DND-41 (cell line): ENCODE measurements around the gene FLRT3.

Source experiments
- ATAC-seq: fragments of 200-7000 bp; cut with Tn5 transposase; 3 replicates; pipeline ENCODE4 v1.9.1; 2021; ENCODE audit warnings: low read depth; ENCODE audit not compliant: insufficient read depth
- DNase-seq: peaks from one replicate; pipeline ENCODE4 v3.0.0-alpha.2; 2020
- H2AFZ ChIP-seq: 2 replicates; pipeline ENCODE4 v1.6.0; 2012; ENCODE audit warnings: low read depth, low read length
- H3K27ac ChIP-seq: 2 replicates; pipeline ENCODE4 v1.5.1; 2012; ENCODE audit warnings: low read length, inconsistent platforms
- H3K27me3 ChIP-seq: fragments of 200-600 bp; sonication (generic); 2 replicates; pipeline ENCODE4 v1.6.0; 2012; ENCODE audit warnings: low read length, mild to moderate bottlenecking, inconsistent platforms; ENCODE audit not compliant: insufficient read depth, poor library complexity
- H3K36me3 ChIP-seq: 2 replicates; pipeline ENCODE4 v1.5.1; 2012; ENCODE audit warnings: low read length, inconsistent platforms; ENCODE audit not compliant: insufficient read depth
- H3K4me1 ChIP-seq: 2 replicates; pipeline ENCODE4 v1.5.1; 2012; ENCODE audit warnings: mild to moderate bottlenecking, low read length; ENCODE audit not compliant: insufficient read depth
- H3K4me2 ChIP-seq: 2 replicates; pipeline ENCODE4 v1.6.0; 2012; ENCODE audit warnings: mild to moderate bottlenecking, moderate library complexity, low read length, inconsistent platforms; ENCODE audit not compliant: insufficient read depth
- H3K4me3 ChIP-seq, 2 experiments: fragments of 200-600 bp in 1 of 2; shearing (Covaris generic) in 1 of 2; 2 replicates each; pipeline ENCODE4 v1.5.1; 2012 to 2016; ENCODE audit warnings: inconsistent platforms in 2 of 2, low read length in 2 of 2, mild to moderate bottlenecking in 2 of 2, low read depth in 1 of 2, moderate library complexity in 1 of 2
- H3K79me2 ChIP-seq: 2 replicates; pipeline ENCODE4 v1.6.0; 2012; ENCODE audit warnings: low read length, inconsistent platforms; ENCODE audit not compliant: insufficient read depth
- H3K9ac ChIP-seq: 2 replicates; pipeline ENCODE4 v1.6.0; 2012; ENCODE audit warnings: low read depth, mild to moderate bottlenecking, inconsistent platforms, low read length, moderate library complexity
- H3K9me3 ChIP-seq: 2 replicates; pipeline ENCODE4 v1.5.1; 2012; ENCODE audit warnings: low read length, moderate library complexity, mild to moderate bottlenecking, inconsistent platforms; ENCODE audit not compliant: insufficient read depth, severe bottlenecking
- H4K20me1 ChIP-seq: 2 replicates; pipeline ENCODE4 v1.6.0; 2012; ENCODE audit warnings: low read length; ENCODE audit not compliant: insufficient read depth
- EZH2 ChIP-seq: IDR thresholded peaks from 3 replicates; pipeline ENCODE4 v1.6.1; 2012; ENCODE audit warnings: borderline replicate concordance, low read depth, mild to moderate bottlenecking, moderate library complexity, low read length, inconsistent platforms; ENCODE audit not compliant: severe bottlenecking
- TF ChIP-seq, protein P1 (sequence below): IDR thresholded peaks from 2 replicates; pipeline ENCODE4 v1.5.1; 2012; ENCODE audit warnings: borderline replicate concordance, low read length, moderate library complexity, mild to moderate bottlenecking; ENCODE audit not compliant: poor library complexity, severe bottlenecking; ENCODE audit errors: extremely low read depth

The FLRT3 gene

DNA sequence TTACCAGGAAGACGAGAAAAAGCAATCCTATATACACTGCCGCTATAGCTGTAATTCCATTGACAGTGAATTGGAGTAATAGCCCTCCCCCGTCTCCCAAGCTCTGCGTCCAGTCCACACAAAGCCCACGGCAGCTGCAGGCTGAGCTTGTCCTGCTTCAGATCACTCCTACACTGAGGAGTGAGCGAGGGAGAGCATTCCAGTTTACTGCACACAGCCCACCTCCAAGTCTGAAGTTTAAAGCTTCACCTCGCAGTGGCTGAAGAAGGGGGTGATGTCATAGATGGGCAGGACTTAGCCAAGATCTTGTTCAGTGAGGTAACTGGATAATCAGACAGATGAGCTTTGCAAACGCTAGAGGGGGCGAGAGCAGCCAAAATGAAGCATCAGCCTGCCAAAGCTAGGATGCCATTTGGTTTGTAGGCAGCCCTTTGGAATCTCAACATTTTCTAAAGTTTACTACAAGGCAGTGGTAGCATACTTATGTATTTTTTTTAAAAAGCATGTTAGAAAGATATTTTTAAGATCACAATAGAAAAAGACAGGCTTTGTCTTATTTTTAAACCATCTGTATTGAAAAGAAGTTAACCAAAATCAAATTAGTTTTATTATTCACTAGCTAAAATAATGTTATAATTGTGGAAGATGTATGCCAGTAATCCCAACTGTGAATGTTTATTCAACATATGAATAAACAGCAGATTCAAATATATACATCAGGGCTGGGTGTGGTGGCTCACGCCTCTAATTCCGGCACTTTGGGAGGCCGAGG is at the start of gene FLRT3:
Gene FLRT3, minus strand, starts transcription at position 213 of the 772 bp plus-strand sequence. CDS start 10,106 bp downstream, outside the sequence.
- H3K79me2 ChIP-seq = no peaks in the 10 kb centered on the region
- no peak within 1 kb of the TSS for H3K9ac ChIP-seq
- H3K27ac ChIP-seq = no peak within 1 kb of the TSS
- H3K4me1 ChIP-seq = peaks cover 2% of the 10 kb centered on the region; the same call in 1 of the 2 replicates
- no peak within 1 kb of the TSS for H3K4me3 ChIP-seq
- no peaks in the 10 kb centered on the region for H3K9me3 ChIP-seq
- DNase-seq = peak; percentile 64
- peaks cover 30% of the 10 kb centered on the region for H3K27me3 ChIP-seq
- peak within 1 kb of the TSS; percentile 46 for H3K4me2 ChIP-seq
- no peaks in the 10 kb centered on the region for H3K36me3 ChIP-seq
- ATAC-seq = peak; percentile 96
- TF ChIP-seq EZH2 = no peak
- TF ChIP-seq, protein P1, sequence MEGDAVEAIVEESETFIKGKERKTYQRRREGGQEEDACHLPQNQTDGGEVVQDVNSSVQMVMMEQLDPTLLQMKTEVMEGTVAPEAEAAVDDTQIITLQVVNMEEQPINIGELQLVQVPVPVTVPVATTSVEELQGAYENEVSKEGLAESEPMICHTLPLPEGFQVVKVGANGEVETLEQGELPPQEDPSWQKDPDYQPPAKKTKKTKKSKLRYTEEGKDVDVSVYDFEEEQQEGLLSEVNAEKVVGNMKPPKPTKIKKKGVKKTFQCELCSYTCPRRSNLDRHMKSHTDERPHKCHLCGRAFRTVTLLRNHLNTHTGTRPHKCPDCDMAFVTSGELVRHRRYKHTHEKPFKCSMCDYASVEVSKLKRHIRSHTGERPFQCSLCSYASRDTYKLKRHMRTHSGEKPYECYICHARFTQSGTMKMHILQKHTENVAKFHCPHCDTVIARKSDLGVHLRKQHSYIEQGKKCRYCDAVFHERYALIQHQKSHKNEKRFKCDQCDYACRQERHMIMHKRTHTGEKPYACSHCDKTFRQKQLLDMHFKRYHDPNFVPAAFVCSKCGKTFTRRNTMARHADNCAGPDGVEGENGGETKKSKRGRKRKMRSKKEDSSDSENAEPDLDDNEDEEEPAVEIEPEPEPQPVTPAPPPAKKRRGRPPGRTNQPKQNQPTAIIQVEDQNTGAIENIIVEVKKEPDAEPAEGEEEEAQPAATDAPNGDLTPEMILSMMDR = peak; percentile 90
- H4K20me1 ChIP-seq = no peaks in the 10 kb centered on the region
- no peak within 1 kb of the TSS for H2AFZ ChIP-seq

DNA sequence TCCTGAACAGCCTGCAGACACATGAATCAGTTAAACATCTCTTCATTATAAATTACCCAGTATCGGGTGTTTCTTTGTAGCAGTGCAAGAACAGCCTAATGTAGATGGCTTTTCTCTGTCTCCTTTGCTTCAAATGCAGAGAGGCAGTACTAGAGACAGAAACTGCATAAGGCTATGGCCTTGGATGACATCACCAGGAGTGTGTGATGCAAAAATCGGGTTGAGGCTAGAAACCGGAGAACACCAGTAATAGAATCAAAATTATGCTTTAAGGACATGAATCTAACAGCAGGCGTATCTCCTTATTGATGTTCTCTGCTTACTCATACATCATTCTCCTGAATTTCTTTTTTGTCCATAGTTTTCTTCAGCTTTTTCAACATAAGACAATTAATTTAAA is 49.3 kb upstream of the FLRT3 start:
- ATAC-seq = no peak
- Histone ChIP-seq H3K9ac (no peak overlapping the region), H3K79me2 (no peaks in the 10 kb centered on the region), H2AFZ (no peak overlapping the region), H3K4me2 (no peak overlapping the region), H4K20me1 (no peaks in the 10 kb centered on the region), H3K36me3 (no peaks in the 10 kb centered on the region), H3K9me3 (peaks cover 4% of the 10 kb centered on the region), H3K4me3 (no peak overlapping the region), H3K27me3 (peaks cover 7% of the 10 kb centered on the region), H3K4me1 (no peaks in the 10 kb centered on the region), H3K27ac (no peak overlapping the region)
- no peak for TF ChIP-seq EZH2
- TF ChIP-seq, protein P1 = no peak
- no peak for DNase-seq

DNA sequence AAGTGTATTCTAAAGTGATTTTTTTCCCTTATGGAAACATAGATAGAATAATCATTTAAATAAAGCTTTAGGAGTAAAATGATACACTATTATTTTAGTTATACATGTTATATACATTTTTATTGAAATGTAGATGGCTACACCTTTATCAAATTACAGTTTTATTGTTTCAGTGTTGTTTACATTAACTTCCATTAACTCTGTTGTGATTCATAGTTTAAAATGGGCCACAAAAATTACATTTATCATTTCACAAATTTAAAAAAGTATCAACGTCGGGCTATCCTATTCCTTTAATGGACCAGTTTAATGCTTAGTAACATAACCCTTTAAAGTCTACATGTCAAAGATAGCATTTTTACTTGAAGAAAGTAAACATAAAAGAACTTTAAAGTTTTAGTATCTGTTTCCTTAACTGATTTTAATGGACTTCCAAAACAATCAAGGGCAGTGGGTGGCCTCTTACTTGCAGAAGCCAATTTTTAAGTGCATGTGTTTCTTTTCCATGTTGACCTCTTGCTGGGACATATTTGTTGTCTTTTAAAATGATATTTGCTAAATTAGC is 47.8 kb upstream of the FLRT3 start:
- Histone ChIP-seq H3K27ac (no peak overlapping the region), H3K4me3 (no peak overlapping the region), H3K9me3 (peaks cover 4% of the 10 kb centered on the region), H3K79me2 (no peaks in the 10 kb centered on the region), H3K4me1 (no peaks in the 10 kb centered on the region), H3K27me3 (peaks cover 2% of the 10 kb centered on the region), H3K4me2 (no peak overlapping the region), H4K20me1 (no peaks in the 10 kb centered on the region), H2AFZ (no peak overlapping the region), H3K36me3 (no peaks in the 10 kb centered on the region), H3K9ac (no peak overlapping the region)
- DNase-seq (no peak), ATAC-seq (no peak)
- TF ChIP-seq, protein P1 = no peak
- TF ChIP-seq EZH2 = no peak
